Spinal cord (tissue), 10 donors: Measurements from ENCODE around the gene GBP7. TPM values are rescaled to one million over a fixed set of nuclear protein-coding genes. Genes with fewer than 3 reads are reported as not detected.

Source experiments
- DNase-seq, 6 donors: peaks; one replicate each; pipeline versions ENCODE4 v3.0.0 to v3.0.0-alpha.2; 2013 to 2015; ENCODE audit warnings: low spot score in 6 of 6, low read depth in 4 of 6
- H3K27ac ChIP-seq: one replicate; pipeline ENCODE4 v1.5.1; 2013; ENCODE audit warnings: low read depth, low read length, control low read depth
- H3K27me3 ChIP-seq: one replicate; pipeline ENCODE4 v1.6.1; 2013; ENCODE audit warnings: low read length; ENCODE audit not compliant: control insufficient read depth, insufficient read depth
- H3K36me3 ChIP-seq: one replicate; pipeline ENCODE4 v1.6.1; 2013; ENCODE audit warnings: low read length; ENCODE audit not compliant: control insufficient read depth, insufficient read depth
- H3K4me1 ChIP-seq: one replicate; pipeline ENCODE4 v1.6.1; 2013; ENCODE audit warnings: low read length; ENCODE audit not compliant: control insufficient read depth, insufficient read depth
- H3K4me3 ChIP-seq: one replicate; pipeline ENCODE4 v1.5.1; 2013; ENCODE audit warnings: low read depth, low read length, control low read depth
- H3K9me3 ChIP-seq: one replicate; pipeline ENCODE4 v1.6.1; 2013; ENCODE audit warnings: low read length; ENCODE audit not compliant: control insufficient read depth, insufficient read depth
- WGBS: methylation state at CpG from one replicate; pipeline ENCODE4 v1.1.5; 2013; ENCODE audit warnings: missing lambda C conversion rate; ENCODE audit not compliant: insufficient coverage; 5-methylcytosine and 5-hydroxymethylcytosine counted together
- polyA plus RNA-seq, 2 donors: library from polyadenylated mRNA; unstranded; fragments of 120-200 nt; gene quantifications; one replicate each; pipeline ENCODE4 v1.2.1, GENCODE V29; 2013; ENCODE audit not compliant: insufficient read length in 2 of 2
- total RNA-seq, 2 donors: library from RNA; depleted of rRNA in 1 of 2; stranded (reverse); fragments of 120-200 nt in 1 of 2; fragments of >200 nt in 1 of 2; gene quantifications; one replicate each; pipeline versions ENCODE4 v1.2.3 to v1.2.4, GENCODE V29; 2013 to 2014
- donor health status: healthy.

Gene GBP7
- total and polyA plus RNA-seq, 4 donors: 0.14 to 0.16 TPM; not detected in 2

- Histone ChIP-seq H3K4me1 (no peaks in the 10 kb centered on the region), H3K9me3 (no peaks in the 10 kb centered on the region), H3K27me3 (no peaks in the 10 kb centered on the region), H3K27ac (no peak within 1 kb of the TSS), H3K4me3 (no peak within 1 kb of the TSS), H3K36me3 (no peaks in the 10 kb centered on the region)
- 70% methylated on average over 5 of the region's 6 CpGs for WGBS
- no peak for DNase-seq
Observed at GRCh38 chr1:89125913-89126580, 49.8 kb downstream of the GBP7 start, which contains the start of gene GBP2. TSS of gene GBP2 (minus strand) at chr1:89126114. CDS start at chr1:89121966, 4,148 bp downstream.

- Histone ChIP-seq H3K9me3 (no peaks in the 10 kb centered on the region), H3K36me3 (no peaks in the 10 kb centered on the region), H3K4me1 (no peaks in the 10 kb centered on the region), H3K4me3 (no peak overlapping the region), H3K27ac (no peak overlapping the region), H3K27me3 (no peaks in the 10 kb centered on the region)
- no CpG with 5 or more reads among the region's 3 CpGs for WGBS
- no peak for DNase-seq
Observed at GRCh38 chr1:89125240-89125912, 50.4 kb downstream of the GBP7 start.

- Histone ChIP-seq H3K4me1 (no peaks in the 10 kb centered on the region), H3K36me3 (no peaks in the 10 kb centered on the region), H3K9me3 (no peaks in the 10 kb centered on the region), H3K4me3 (no peak overlapping the region), H3K27me3 (no peaks in the 10 kb centered on the region), H3K27ac (no peak overlapping the region)
- 94% methylated on average over 8 of the region's 8 CpGs for WGBS
- DNase-seq: no peak
Observed at GRCh38 chr1:89121641-89122040, 54.2 kb downstream of the GBP7 start.

GRCh38 chr1:89114662-89115061 is 61.1 kb downstream of the GBP7 start:
- H3K9me3 ChIP-seq: no peaks in the 10 kb centered on the region
- H3K27me3 ChIP-seq: no peaks in the 10 kb centered on the region
- no peak overlapping the region for H3K27ac ChIP-seq
- H3K4me1 ChIP-seq: no peaks in the 10 kb centered on the region
- no CpG with 5 or more reads among the region's 2 CpGs for WGBS
- no peaks in the 10 kb centered on the region for H3K36me3 ChIP-seq
- no peak overlapping the region for H3K4me3 ChIP-seq
- no peak for DNase-seq

- Histone ChIP-seq H3K4me3 (no peak overlapping the region), H3K4me1 (no peaks in the 10 kb centered on the region), H3K27me3 (no peaks in the 10 kb centered on the region), H3K36me3 (no peaks in the 10 kb centered on the region), H3K9me3 (no peaks in the 10 kb centered on the region), H3K27ac (no peak overlapping the region)
- WGBS: 85% methylated on average over 3 of the region's 5 CpGs
- DNase-seq: peak in 1 of 6 donors; percentile 14
Observed at GRCh38 chr1:89112871-89113613, 62.8 kb downstream of the GBP7 start.

- 91% methylated on average over 14 of the region's 17 CpGs for WGBS
- no peaks in the 10 kb centered on the region for H3K36me3 ChIP-seq
- H3K27me3 ChIP-seq: no peaks in the 10 kb centered on the region
- H3K27ac ChIP-seq: no peak overlapping the region
- no peak overlapping the region for H3K4me3 ChIP-seq
- H3K9me3 ChIP-seq: no peaks in the 10 kb centered on the region
- H3K4me1 ChIP-seq: no peaks in the 10 kb centered on the region
- DNase-seq: no peak
Observed at GRCh38 chr1:89104687-89105086, 71.1 kb downstream of the GBP7 start.

GRCh38 chr1:89104147-89104546 is 71.7 kb downstream of the GBP7 start:
- Histone ChIP-seq H3K36me3 (no peaks in the 10 kb centered on the region), H3K4me1 (no peaks in the 10 kb centered on the region), H3K27ac (no peak overlapping the region), H3K9me3 (no peaks in the 10 kb centered on the region), H3K27me3 (no peaks in the 10 kb centered on the region), H3K4me3 (no peak overlapping the region)
- DNase-seq: no peak
- WGBS: 94% methylated on average over 2 of the region's 2 CpGs

GRCh38 chr1:89102021-89102420 is 73.8 kb downstream of the GBP7 start:
- H3K4me1 ChIP-seq: no peaks in the 10 kb centered on the region
- no peak overlapping the region for H3K4me3 ChIP-seq
- DNase-seq: no peak
- no peaks in the 10 kb centered on the region for H3K27me3 ChIP-seq
- H3K9me3 ChIP-seq: no peaks in the 10 kb centered on the region
- H3K27ac ChIP-seq: no peak overlapping the region
- no peaks in the 10 kb centered on the region for H3K36me3 ChIP-seq

GRCh38 chr1:89100412-89100811 is 75.4 kb downstream of the GBP7 start:
- no peak overlapping the region for H3K4me3 ChIP-seq
- no peaks in the 10 kb centered on the region for H3K4me1 ChIP-seq
- no peak for DNase-seq
- 100% methylated on average over 2 of the region's 3 CpGs for WGBS
- no peak overlapping the region for H3K27ac ChIP-seq
- H3K9me3 ChIP-seq: no peaks in the 10 kb centered on the region
- no peaks in the 10 kb centered on the region for H3K27me3 ChIP-seq
- no peaks in the 10 kb centered on the region for H3K36me3 ChIP-seq
